A375 (cell line): ENCODE data around the gene CYP4B1. TPM values are rescaled to one million over a fixed set of nuclear protein-coding genes. Genes with fewer than 3 reads are reported as not detected.

Source experiments
- total RNA-seq: library from RNA; depleted of rRNA; stranded (reverse); fragments of >200 nt; shearing (Covaris generic); gene quantifications from 2 replicates; pipeline ENCODE4 v1.2.3, GENCODE V29; 2014; rRNA removed

Gene CYP4B1
- not detected in 2 replicates for total RNA-seq

DNA sequence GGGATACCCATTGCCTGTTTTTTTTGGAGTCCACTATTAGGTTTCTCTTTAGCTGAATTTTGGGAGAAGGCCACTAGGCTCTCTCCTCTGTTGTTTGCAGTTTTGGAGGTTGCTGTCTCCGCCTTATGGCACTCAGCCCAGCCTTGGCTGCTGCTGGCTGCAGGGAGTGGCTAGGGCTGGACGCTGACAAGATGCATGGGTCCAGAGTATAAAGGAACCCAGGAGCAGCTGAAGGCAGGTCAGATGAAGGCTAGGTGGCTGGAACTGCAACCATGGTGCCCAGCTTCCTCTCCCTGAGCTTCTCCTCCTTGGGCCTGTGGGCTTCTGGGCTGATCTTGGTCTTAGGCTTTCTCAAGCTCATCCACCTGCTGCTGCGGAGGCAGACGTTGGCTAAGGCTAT, at the start of gene CYP4B1:
TSS of gene CYP4B1 (plus strand) at position 237 of the 400 bp plus-strand sequence. CDS start at position 273, 36 bp downstream.

Other genes with a start within 250 kb of the CYP4B1 start
- gene KNCN, start 247.4 kb upstream of the CYP4B1 start, total RNA-seq, result not detected in 2 replicates
- gene MKNK1, start 194.8 kb upstream of the CYP4B1 start, total RNA-seq, result 27.3 and 29.5 TPM in 2 replicates
- gene MOB3C, start 182.2 kb upstream of the CYP4B1 start, total RNA-seq, result 8.8 and 9.0 TPM in 2 replicates
- 64.6 and 78.9 TPM in 2 replicates for gene ATPAF1, start 130.7 kb upstream of the CYP4B1 start, total RNA-seq
- not detected in 2 replicates for gene TEX38, start 127.2 kb upstream of the CYP4B1 start, total RNA-seq
- 20.9 and 26.2 TPM in 2 replicates for gene EFCAB14, start 79.9 kb upstream of the CYP4B1 start, total RNA-seq
- gene CYP4A11, start 142.4 kb downstream of the CYP4B1 start, total RNA-seq, result not detected in 2 replicates
- 1.3 TPM in 2 replicates for gene CYP4X1, start 224.6 kb downstream of the CYP4B1 start, total RNA-seq